Measurements from ENCODE around the gene STARD10. TPM values are rescaled to one million over a fixed set of nuclear protein-coding genes. Genes with fewer than 3 reads are reported as not detected.
A peak's percentile ranks its signal among the peaks of the same experiment; 100 is the strongest.

Gene STARD10
- total RNA-seq, 1 donor from 2014 or later = 126 TPM

DNA sequence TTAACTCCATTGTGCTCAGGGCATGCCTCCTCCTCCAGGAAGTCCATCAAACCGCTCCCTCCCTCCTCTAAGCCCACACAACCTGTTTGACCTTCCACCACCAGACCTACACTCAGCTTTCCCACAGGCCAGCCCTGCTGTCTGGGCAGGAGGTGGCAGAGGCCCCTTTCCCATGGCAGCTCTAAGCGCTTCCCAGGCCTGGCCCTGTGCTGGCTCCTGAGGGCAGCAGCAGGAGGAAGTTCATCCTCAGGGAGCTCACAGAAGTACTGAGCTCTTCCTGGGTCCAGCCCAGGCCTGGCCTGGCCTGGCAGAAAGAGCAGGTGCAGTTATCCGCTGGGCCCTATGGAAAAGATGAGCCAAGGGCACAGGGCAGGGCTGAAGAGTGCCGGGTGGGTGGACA, 73.1 kb downstream of the STARD10 start:
- H3K9me3 ChIP-seq = no peaks in the 10 kb centered on the region
- H3K27ac ChIP-seq = peak overlapping the region; percentile 90
- intact Hi-C loops (cut with DNase I) = no loop called here
- ATAC-seq (no peak), DNase-seq (peak; percentile 46)
- peak overlapping the region; percentile 79 for H3K4me3 ChIP-seq
- peaks cover 46% of the 10 kb centered on the region for H3K36me3 ChIP-seq
- TF ChIP-seq, protein P1, sequence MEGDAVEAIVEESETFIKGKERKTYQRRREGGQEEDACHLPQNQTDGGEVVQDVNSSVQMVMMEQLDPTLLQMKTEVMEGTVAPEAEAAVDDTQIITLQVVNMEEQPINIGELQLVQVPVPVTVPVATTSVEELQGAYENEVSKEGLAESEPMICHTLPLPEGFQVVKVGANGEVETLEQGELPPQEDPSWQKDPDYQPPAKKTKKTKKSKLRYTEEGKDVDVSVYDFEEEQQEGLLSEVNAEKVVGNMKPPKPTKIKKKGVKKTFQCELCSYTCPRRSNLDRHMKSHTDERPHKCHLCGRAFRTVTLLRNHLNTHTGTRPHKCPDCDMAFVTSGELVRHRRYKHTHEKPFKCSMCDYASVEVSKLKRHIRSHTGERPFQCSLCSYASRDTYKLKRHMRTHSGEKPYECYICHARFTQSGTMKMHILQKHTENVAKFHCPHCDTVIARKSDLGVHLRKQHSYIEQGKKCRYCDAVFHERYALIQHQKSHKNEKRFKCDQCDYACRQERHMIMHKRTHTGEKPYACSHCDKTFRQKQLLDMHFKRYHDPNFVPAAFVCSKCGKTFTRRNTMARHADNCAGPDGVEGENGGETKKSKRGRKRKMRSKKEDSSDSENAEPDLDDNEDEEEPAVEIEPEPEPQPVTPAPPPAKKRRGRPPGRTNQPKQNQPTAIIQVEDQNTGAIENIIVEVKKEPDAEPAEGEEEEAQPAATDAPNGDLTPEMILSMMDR (IDR thresholded peaks at IDR 0.05) = no peak
- no peaks in the 10 kb centered on the region for H3K27me3 ChIP-seq (ENCODE audit: low read depth)
- peaks cover 91% of the 10 kb centered on the region for H3K4me1 ChIP-seq

DNA sequence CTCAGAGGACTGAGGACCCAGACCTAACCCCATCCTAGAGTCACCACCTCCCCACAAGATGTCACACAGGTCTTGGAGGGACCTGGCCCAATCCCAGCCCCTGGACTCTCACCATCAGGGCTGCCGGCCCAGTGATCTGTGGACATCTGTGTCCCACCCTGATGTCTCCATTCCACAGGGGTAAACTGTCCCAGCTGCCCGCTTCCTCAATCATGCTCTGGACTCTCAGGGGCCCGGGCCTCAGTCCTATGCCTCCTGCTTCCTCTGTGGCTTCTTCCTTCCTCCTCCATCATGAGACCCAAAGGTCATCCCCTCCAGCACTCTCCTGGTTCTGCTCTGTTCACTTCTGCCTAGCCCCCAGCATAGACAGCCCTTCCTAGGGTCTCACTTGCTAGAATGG, 73.8 kb downstream of the STARD10 start:
- Histone ChIP-seq H3K27me3 (ENCODE audit: low read depth) (no peaks in the 10 kb centered on the region), H3K4me3 (peak overlapping the region; percentile 79), H3K4me1 (peaks cover 91% of the 10 kb centered on the region), H3K27ac (peak overlapping the region; percentile 90), H3K9me3 (no peaks in the 10 kb centered on the region), H3K36me3 (peaks cover 52% of the 10 kb centered on the region)
- TF ChIP-seq, protein P1 (IDR thresholded peaks at IDR 0.05) = no peak
- DNase-seq = peak; percentile 74
- ATAC-seq = no peak
- intact Hi-C loops (cut with DNase I) = no loop called here

DNA sequence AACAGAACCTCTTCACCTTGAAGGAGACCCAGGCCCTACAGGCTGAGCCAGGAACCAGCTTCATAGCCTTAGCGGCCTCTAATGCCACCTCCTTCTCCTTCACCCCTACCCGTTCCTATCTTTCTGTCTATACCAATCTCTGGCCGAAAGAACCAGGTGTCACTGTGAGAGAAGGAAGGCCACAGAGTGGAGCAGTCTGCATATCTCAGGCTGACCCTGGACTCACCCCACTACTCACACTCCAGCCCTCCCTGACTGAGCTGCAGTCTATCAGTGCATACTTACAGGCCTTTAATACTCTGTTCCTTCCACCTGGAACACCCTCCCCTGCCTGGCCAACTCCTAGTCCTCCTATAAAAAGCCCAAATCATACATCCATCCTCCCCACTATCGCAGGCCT, 74.3 kb downstream of the STARD10 start:
- intact Hi-C loops (cut with DNase I) = no loop called here
- Histone ChIP-seq H3K4me1 (peaks cover 92% of the 10 kb centered on the region), H3K36me3 (peaks cover 53% of the 10 kb centered on the region), H3K27ac (peak overlapping the region; percentile 90), H3K27me3 (ENCODE audit: low read depth) (no peaks in the 10 kb centered on the region), H3K4me3 (peak overlapping the region; percentile 79), H3K9me3 (no peaks in the 10 kb centered on the region)
- TF ChIP-seq, protein P1 (IDR thresholded peaks at IDR 0.05) = no peak
- DNase-seq = no peak
- no peak for ATAC-seq

DNA sequence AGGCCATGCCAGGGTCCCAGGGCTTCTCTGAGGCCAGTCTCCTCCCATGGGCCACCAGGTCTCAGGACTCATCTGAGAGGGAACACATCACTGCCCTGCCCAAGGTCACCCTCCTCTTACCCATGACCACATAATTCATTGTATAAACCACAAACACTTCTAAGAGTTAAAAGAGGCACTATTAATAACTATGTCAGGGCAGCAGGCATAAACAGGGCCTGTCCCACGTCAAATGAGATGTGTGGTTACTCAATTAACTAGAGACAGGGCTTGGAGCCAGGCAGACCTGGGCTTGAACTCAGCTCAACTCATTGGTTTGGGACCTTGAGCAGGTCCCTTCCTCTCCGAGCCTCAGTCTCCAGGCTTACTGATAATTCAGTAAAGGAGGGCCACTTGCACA, 74.7 kb downstream of the STARD10 start:
- Histone ChIP-seq H3K27ac (peak overlapping the region; percentile 90), H3K9me3 (no peaks in the 10 kb centered on the region), H3K4me1 (peaks cover 89% of the 10 kb centered on the region), H3K4me3 (peak overlapping the region; percentile 79), H3K27me3 (ENCODE audit: low read depth) (no peaks in the 10 kb centered on the region), H3K36me3 (peaks cover 53% of the 10 kb centered on the region)
- ATAC-seq (peak; percentile 16 to 32), DNase-seq (peak; percentile 46)
- intact Hi-C loops (cut with DNase I) = no loop called here
- TF ChIP-seq, protein P1 (IDR thresholded peaks at IDR 0.05) = no peak

DNA sequence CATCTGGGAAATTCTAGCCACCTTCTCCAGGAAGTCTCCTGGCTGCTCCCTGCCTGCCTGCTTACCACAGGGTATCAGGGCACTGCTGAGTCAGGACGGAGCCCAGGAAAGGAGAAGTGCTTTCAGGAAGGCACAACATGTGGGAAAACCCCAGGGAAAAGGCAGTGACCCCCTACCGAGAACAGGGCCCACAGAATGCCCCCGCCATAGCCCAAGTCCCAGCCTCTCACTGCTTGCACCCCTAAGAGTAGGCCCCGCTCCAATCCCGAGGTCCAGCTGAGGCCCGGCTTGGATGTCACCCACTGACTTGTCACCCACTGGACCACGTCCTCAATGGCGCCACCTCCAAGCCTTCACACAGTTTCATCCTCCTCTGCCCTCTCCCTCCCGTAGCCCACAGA, 75.7 kb downstream of the STARD10 start:
- TF ChIP-seq, protein P1 (IDR thresholded peaks at IDR 0.05) = no peak
- no peak overlapping the region for H3K4me3 ChIP-seq
- intact Hi-C loops (cut with DNase I) = no loop called here
- no peaks in the 10 kb centered on the region for H3K9me3 ChIP-seq
- no peaks in the 10 kb centered on the region for H3K27me3 ChIP-seq (ENCODE audit: low read depth)
- peak; percentile 51 for DNase-seq
- ATAC-seq = no peak
- no peak overlapping the region for H3K27ac ChIP-seq
- peaks cover 58% of the 10 kb centered on the region for H3K36me3 ChIP-seq
- H3K4me1 ChIP-seq = peaks cover 86% of the 10 kb centered on the region

All from lower lobe of right lung (tissue), 2 donors.